EH (cell line): Measurements from ENCODE around the gene MAP2K5.

ENCODE experiments used
- DNase-seq: peaks from one replicate; pipeline ENCODE4 v3.0.0-alpha.2; 2015; ENCODE audit warnings: low read depth

Gene MAP2K5

GRCh38 chr15:67559576-67559975, 17.1 kb downstream of the MAP2K5 start:
- DNase-seq = no peak

GRCh38 chr15:67560320-67560719, 17.8 kb downstream of the MAP2K5 start:
- DNase-seq = no peak

- DNase-seq = no peak
Measured at GRCh38 chr15:67563092-67563491, 20.6 kb downstream of the MAP2K5 start.

GRCh38 chr15:67564021-67564967, 21.8 kb downstream of the MAP2K5 start:
- no peak for DNase-seq

- DNase-seq = peak; percentile 44
Measured at GRCh38 chr15:67564968-67565345, 22.5 kb downstream of the MAP2K5 start.

GRCh38 chr15:67569668-67570067, 27.2 kb downstream of the MAP2K5 start:
- DNase-seq = no peak

- no peak for DNase-seq
Measured at GRCh38 chr15:67570875-67571647, 28.6 kb downstream of the MAP2K5 start.

GRCh38 chr15:67571648-67572415, 29.3 kb downstream of the MAP2K5 start:
- DNase-seq = no peak

GRCh38 chr15:67573194-67573593, 30.7 kb downstream of the MAP2K5 start:
- DNase-seq = no peak

GRCh38 chr15:67575039-67575502, 32.6 kb downstream of the MAP2K5 start:
- peak; percentile 25 for DNase-seq

- DNase-seq = no peak
Measured at GRCh38 chr15:67578020-67578600, 35.6 kb downstream of the MAP2K5 start.

GRCh38 chr15:67579164-67579563, 36.7 kb downstream of the MAP2K5 start:
- DNase-seq = no peak

GRCh38 chr15:67579967-67580366, 37.5 kb downstream of the MAP2K5 start:
- no peak for DNase-seq

- no peak for DNase-seq
Measured at GRCh38 chr15:67584157-67584556, 41.7 kb downstream of the MAP2K5 start.

GRCh38 chr15:67585681-67586080, 43.2 kb downstream of the MAP2K5 start:
- no peak for DNase-seq

GRCh38 chr15:67587331-67587730, 44.8 kb downstream of the MAP2K5 start:
- no peak for DNase-seq

- DNase-seq = no peak
Measured at GRCh38 chr15:67587754-67588153, 45.3 kb downstream of the MAP2K5 start.

GRCh38 chr15:67590191-67590590, 47.7 kb downstream of the MAP2K5 start:
- no peak for DNase-seq

GRCh38 chr15:67592245-67592644, 49.7 kb downstream of the MAP2K5 start:
- DNase-seq = no peak

- DNase-seq = no peak
Measured at GRCh38 chr15:67593562-67593961, 51.1 kb downstream of the MAP2K5 start.

- DNase-seq = no peak
Measured at GRCh38 chr15:67594770-67595169, 52.3 kb downstream of the MAP2K5 start.

GRCh38 chr15:67595572-67595971, 53.1 kb downstream of the MAP2K5 start:
- no peak for DNase-seq
